ENCODE results near the gene PLPP3. TPM values are rescaled to one million over a fixed set of nuclear protein-coding genes. Genes with fewer than 3 reads are reported as not detected.

The PLPP3 gene
- polyA plus RNA-seq, 3 donors = 0.21 to 0.32 TPM; not detected in 1

- H3K27ac Mint-ChIP-seq = no peak overlapping the region
- intact Hi-C loops (cut with micrococcal nuclease) = no loop called here
- H3K4me1 ChIP-seq (ENCODE audit: control insufficient read depth in 1 of 2, insufficient read depth in 2 of 2, low read length in 2 of 2) = no peaks in the 10 kb centered on the region
- H3K9me3 Mint-ChIP-seq = no peaks in the 10 kb centered on the region
- no peak overlapping the region for H3K27ac ChIP-seq (ENCODE audit: low read depth in 1 of 2, low read length in 2 of 2)
- no peak for DNase-seq
- H3K4me1 Mint-ChIP-seq = peaks cover 2% of the 10 kb centered on the region
- H3K36me3 ChIP-seq (replicated peaks in 1 of 2; ENCODE audit: control insufficient read depth in 1 of 2, insufficient read depth in 2 of 2, low read length in 2 of 2) = no peaks in the 10 kb centered on the region
- H3K4me3 Mint-ChIP-seq = no peak overlapping the region
- no peaks in the 10 kb centered on the region for H3K27me3 ChIP-seq (ENCODE audit: control insufficient read depth in 2 of 2, insufficient read depth in 2 of 2, low read length in 2 of 2)
- H3K4me3 ChIP-seq (replicated peaks in 1 of 3; ENCODE audit: low read depth in 2 of 3, low read length in 3 of 3) = no peak overlapping the region
- H2AFZ ChIP-seq (ENCODE audit: insufficient read depth, low read depth, low read length, poor library complexity, severe bottlenecking) = no peak overlapping the region
- H3K36me3 Mint-ChIP-seq = peaks cover 0 to 2% of the 10 kb centered on the region in 2 donors
- H3K4me2 ChIP-seq (replicated peaks; ENCODE audit: extremely low read depth, low read length, poor library complexity, severe bottlenecking) = no peak overlapping the region
- no peaks in the 10 kb centered on the region for H3K9me3 ChIP-seq (replicated peaks in 1 of 2; ENCODE audit: control insufficient read depth in 1 of 2, insufficient read depth in 1 of 2, low read length in 2 of 2)
- H3K9ac ChIP-seq (ENCODE audit: insufficient read depth, low read length, poor library complexity, severe bottlenecking) = no peak overlapping the region
- H4K20me1 ChIP-seq (ENCODE audit: insufficient read depth, low read length) = no peaks in the 10 kb centered on the region
- TF ChIP-seq, protein P1, sequence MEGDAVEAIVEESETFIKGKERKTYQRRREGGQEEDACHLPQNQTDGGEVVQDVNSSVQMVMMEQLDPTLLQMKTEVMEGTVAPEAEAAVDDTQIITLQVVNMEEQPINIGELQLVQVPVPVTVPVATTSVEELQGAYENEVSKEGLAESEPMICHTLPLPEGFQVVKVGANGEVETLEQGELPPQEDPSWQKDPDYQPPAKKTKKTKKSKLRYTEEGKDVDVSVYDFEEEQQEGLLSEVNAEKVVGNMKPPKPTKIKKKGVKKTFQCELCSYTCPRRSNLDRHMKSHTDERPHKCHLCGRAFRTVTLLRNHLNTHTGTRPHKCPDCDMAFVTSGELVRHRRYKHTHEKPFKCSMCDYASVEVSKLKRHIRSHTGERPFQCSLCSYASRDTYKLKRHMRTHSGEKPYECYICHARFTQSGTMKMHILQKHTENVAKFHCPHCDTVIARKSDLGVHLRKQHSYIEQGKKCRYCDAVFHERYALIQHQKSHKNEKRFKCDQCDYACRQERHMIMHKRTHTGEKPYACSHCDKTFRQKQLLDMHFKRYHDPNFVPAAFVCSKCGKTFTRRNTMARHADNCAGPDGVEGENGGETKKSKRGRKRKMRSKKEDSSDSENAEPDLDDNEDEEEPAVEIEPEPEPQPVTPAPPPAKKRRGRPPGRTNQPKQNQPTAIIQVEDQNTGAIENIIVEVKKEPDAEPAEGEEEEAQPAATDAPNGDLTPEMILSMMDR (IDR thresholded peaks at IDR 0.05) = no peak
- H3K27me3 Mint-ChIP-seq (ENCODE audit: low read depth in 3 of 3) = peaks cover 2 to 13% (median 2%) of the 10 kb centered on the region in 3 donors
- H3K79me2 ChIP-seq (ENCODE audit: insufficient read depth, low read length) = no peaks in the 10 kb centered on the region
Measured at GRCh38 chr1:56484695-56485094, 94.7 kb downstream of the PLPP3 start.

- DNase-seq = no peak
- peaks cover 15% of the 10 kb centered on the region for H3K4me1 Mint-ChIP-seq
- H3K9ac ChIP-seq (ENCODE audit: insufficient read depth, low read length, poor library complexity, severe bottlenecking) = no peak overlapping the region
- H3K27me3 ChIP-seq (ENCODE audit: control insufficient read depth in 2 of 2, insufficient read depth in 2 of 2, low read length in 2 of 2) = peaks cover 2 to 10% of the 10 kb centered on the region in 2 donors
- no peak overlapping the region for H3K27ac ChIP-seq (ENCODE audit: low read depth in 1 of 2, low read length in 2 of 2)
- WGBS (ENCODE audit: insufficient coverage) = 100% methylated on average over 1 of the region's 1 CpG
- H4K20me1 ChIP-seq (ENCODE audit: insufficient read depth, low read length) = no peaks in the 10 kb centered on the region
- no peaks in the 10 kb centered on the region for H3K36me3 ChIP-seq (replicated peaks in 1 of 2; ENCODE audit: control insufficient read depth in 1 of 2, insufficient read depth in 2 of 2, low read length in 2 of 2)
- intact Hi-C loops (cut with micrococcal nuclease) = no loop called here
- peaks cover 5 to 11% of the 10 kb centered on the region in 2 donors for H3K36me3 Mint-ChIP-seq
- H3K9me3 ChIP-seq (replicated peaks in 1 of 2; ENCODE audit: control insufficient read depth in 1 of 2, insufficient read depth in 1 of 2, low read length in 2 of 2) = no peaks in the 10 kb centered on the region
- H3K79me2 ChIP-seq (ENCODE audit: insufficient read depth, low read length) = no peaks in the 10 kb centered on the region
- H3K9me3 Mint-ChIP-seq = peaks cover 0 to 2% (median 0%) of the 10 kb centered on the region in 7 donors
- H3K27ac Mint-ChIP-seq = no peak overlapping the region
- H3K4me2 ChIP-seq (replicated peaks; ENCODE audit: extremely low read depth, low read length, poor library complexity, severe bottlenecking) = no peak overlapping the region
- H3K27me3 Mint-ChIP-seq (ENCODE audit: low read depth in 3 of 3) = peaks cover 6 to 25% (median 12%) of the 10 kb centered on the region in 3 donors
- TF ChIP-seq, protein P1 (IDR thresholded peaks at IDR 0.05) = no peak
- no peak overlapping the region for H2AFZ ChIP-seq (ENCODE audit: insufficient read depth, low read depth, low read length, poor library complexity, severe bottlenecking)
- H3K4me3 ChIP-seq (replicated peaks in 1 of 3; ENCODE audit: low read depth in 2 of 3, low read length in 3 of 3) = no peak overlapping the region
- H3K4me3 Mint-ChIP-seq = peak overlapping the region in 1 of 2 donors; percentile 17
- H3K4me1 ChIP-seq (ENCODE audit: control insufficient read depth in 1 of 2, insufficient read depth in 2 of 2, low read length in 2 of 2) = peaks cover 12 to 13% of the 10 kb centered on the region in 2 donors
Measured at GRCh38 chr1:56483104-56483503, 96.3 kb downstream of the PLPP3 start.
